Small intestine (tissue), 7 donors: ENCODE results near the gene SHROOM1. TPM values are rescaled to one million over a fixed set of nuclear protein-coding genes. Genes with fewer than 3 reads are reported as not detected.

Experiments
- DNase-seq, 2 donors: peaks; one replicate each; pipeline versions ENCODE4 v3.0.0 to v3.0.0-alpha.2; 2013
- FAIRE-seq: peaks from 2 replicates; lab custom pipeline; 2012; peaks lifted over from hg19 to GRCh38; lab: Jason Lieb, UNC
- H3K27ac ChIP-seq, 3 donors: one replicate each; pipeline ENCODE4 v1.5.1; 2013; ENCODE audit warnings: low read length in 2 of 3, mild to moderate bottlenecking in 2 of 3, control low read depth in 1 of 3, inconsistent platforms in 1 of 3, low read depth in 1 of 3, moderate library complexity in 1 of 3
- H3K27me3 ChIP-seq, 3 donors: one replicate each; pipeline ENCODE4 v1.6.1; 2013; ENCODE audit warnings: low read length in 3 of 3, inconsistent platforms in 1 of 3; ENCODE audit not compliant: control insufficient read depth in 3 of 3, insufficient read depth in 3 of 3
- H3K36me3 ChIP-seq, 3 donors: one replicate each; pipeline ENCODE4 v1.6.1; 2013; ENCODE audit warnings: low read length in 3 of 3, inconsistent platforms in 1 of 3, low read depth in 1 of 3, mild to moderate bottlenecking in 1 of 3, moderate library complexity in 1 of 3; ENCODE audit not compliant: control insufficient read depth in 3 of 3, insufficient read depth in 2 of 3
- H3K4me1 ChIP-seq, 3 donors: one replicate each; pipeline ENCODE4 v1.6.1; 2013; ENCODE audit warnings: low read length in 2 of 3, inconsistent platforms in 1 of 3, low read depth in 1 of 3, mild to moderate bottlenecking in 1 of 3, moderate library complexity in 1 of 3; ENCODE audit not compliant: control insufficient read depth in 3 of 3, insufficient read depth in 2 of 3
- H3K4me3 ChIP-seq, 3 donors: one replicate each; pipeline ENCODE4 v1.5.1; 2013; ENCODE audit warnings: low read length in 3 of 3, control low read depth in 1 of 3, inconsistent platforms in 1 of 3, low read depth in 1 of 3, mild to moderate bottlenecking in 1 of 3, moderate library complexity in 1 of 3
- H3K9me3 ChIP-seq, 2 donors: one replicate each; pipeline ENCODE4 v1.6.1; 2013; ENCODE audit warnings: low read depth in 1 of 2, low read length in 1 of 2; ENCODE audit not compliant: control insufficient read depth in 2 of 2, insufficient read depth in 1 of 2
- WGBS, 3 donors: extraction: QIAGEN DNeasy Blood & Tissue Kit; methylation state at CpG; one replicate each; pipeline ENCODE4 v1.1.7; 2013; 5-methylcytosine and 5-hydroxymethylcytosine counted together
- polyA plus RNA-seq, 4 donors: library from polyadenylated mRNA; stranded (reverse) in 3 of 4; unstranded in 1 of 4; fragments of 200-250 nt in 3 of 4; fragments of 120-200 nt in 1 of 4; gene quantifications; one replicate each; pipeline versions ENCODE4 v1.2.1 to v1.2.3, GENCODE V29; 2013
- donor health status: healthy with polysubstance abuse.
- donor health status: control.
- donor health status: control.
- donor health status: Bipolar disorder and iron deficiency.
- donor health status: healthy.

The SHROOM1 gene
- polyA plus RNA-seq, 4 donors, result 9.2 to 72.2 (median 15.0) TPM

DNA sequence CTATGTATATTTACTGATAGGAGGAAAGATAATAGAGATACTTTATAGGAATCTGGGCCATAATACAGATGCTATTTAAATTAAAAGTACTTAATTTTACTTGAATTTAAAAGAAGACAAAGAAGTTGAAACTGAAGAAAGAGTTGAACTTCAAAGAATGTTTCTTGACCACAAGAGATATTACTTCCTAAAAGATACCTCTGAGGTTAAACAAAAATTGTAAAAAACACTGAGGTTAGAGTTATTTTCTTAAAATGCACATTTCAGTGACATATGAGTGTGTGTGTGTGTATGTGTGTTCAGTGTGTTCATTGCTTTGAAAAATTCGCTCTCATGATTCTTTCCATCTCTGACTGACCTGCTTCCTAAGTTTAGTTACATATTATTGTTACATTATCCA lies 49.9 kb downstream of the SHROOM1 start:
- H3K4me3 ChIP-seq, result no peak overlapping the region
- H3K4me1 ChIP-seq, result peaks cover 0 to 11% (median 0%) of the 10 kb centered on the region in 3 donors
- DNase-seq (no peak), FAIRE-seq (no peak)
- H3K27me3 ChIP-seq, result no peaks in the 10 kb centered on the region
- H3K9me3 ChIP-seq, result no peaks in the 10 kb centered on the region
- H3K36me3 ChIP-seq, result no peaks in the 10 kb centered on the region
- H3K27ac ChIP-seq, result no peak overlapping the region
- 74 to 89% (median 75%) methylated on average over 1 of the region's 1 CpG for WGBS, 3 donors

DNA sequence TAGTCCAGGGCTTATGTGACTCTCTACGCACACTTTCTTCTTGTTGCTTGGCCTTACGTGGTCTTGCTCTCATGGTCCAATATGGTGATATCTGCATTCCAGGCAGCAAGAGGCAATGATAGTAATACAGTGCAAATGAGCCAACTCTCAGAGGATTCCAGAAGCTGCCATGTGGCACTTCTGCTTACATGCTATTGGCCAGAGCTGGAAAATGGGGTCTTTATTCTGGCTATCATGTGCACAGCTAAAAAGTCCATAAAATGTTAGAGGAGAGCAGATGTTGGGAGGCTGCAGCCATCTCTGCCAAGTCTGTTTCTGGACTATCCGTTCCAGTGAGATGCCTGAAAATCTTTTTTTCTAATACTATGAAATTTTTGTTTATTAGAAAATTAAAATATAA lies 50.5 kb downstream of the SHROOM1 start:
- no peak for FAIRE-seq
- Histone ChIP-seq H3K27me3 (no peaks in the 10 kb centered on the region), H3K36me3 (no peaks in the 10 kb centered on the region), H3K27ac (no peak overlapping the region), H3K9me3 (no peaks in the 10 kb centered on the region), H3K4me1 (peaks cover 0 to 17% (median 3%) of the 10 kb centered on the region in 3 donors), H3K4me3 (no peak overlapping the region)
- DNase-seq, result no peak
- WGBS, 3 donors, result 93 to 97% (median 93%) methylated on average over 3 of the region's 3 CpGs

- Histone ChIP-seq H3K36me3 (peaks cover 0 to 1% (median 0%) of the 10 kb centered on the region in 3 donors), H3K9me3 (no peaks in the 10 kb centered on the region), H3K27ac (no peak overlapping the region), H3K4me3 (no peak overlapping the region), H3K27me3 (no peaks in the 10 kb centered on the region), H3K4me1 (peaks cover 0 to 18% (median 3%) of the 10 kb centered on the region in 3 donors)
- WGBS, 3 donors, result 63 to 73% (median 66%) methylated on average over 5 of the region's 5 CpGs
- FAIRE-seq, result no peak
- no peak for DNase-seq
Observed at GRCh38 chr5:132778856-132779255, 51.6 kb downstream of the SHROOM1 start.

- DNase-seq, result no peak
- Histone ChIP-seq H3K4me3 (peak overlapping the region in 2 of 3 donors; percentile 86 to 95), H3K27ac (no peak overlapping the region), H3K36me3 (peaks cover 0 to 6% (median 0%) of the 10 kb centered on the region in 3 donors), H3K4me1 (peaks cover 0 to 18% (median 3%) of the 10 kb centered on the region in 3 donors), H3K27me3 (no peaks in the 10 kb centered on the region), H3K9me3 (no peaks in the 10 kb centered on the region)
- no peak for FAIRE-seq
- 45 to 50% (median 48%) methylated on average over 4 of the region's 4 CpGs for WGBS, 3 donors
Observed at GRCh38 chr5:132778129-132778528, 52.3 kb downstream of the SHROOM1 start.

DNA sequence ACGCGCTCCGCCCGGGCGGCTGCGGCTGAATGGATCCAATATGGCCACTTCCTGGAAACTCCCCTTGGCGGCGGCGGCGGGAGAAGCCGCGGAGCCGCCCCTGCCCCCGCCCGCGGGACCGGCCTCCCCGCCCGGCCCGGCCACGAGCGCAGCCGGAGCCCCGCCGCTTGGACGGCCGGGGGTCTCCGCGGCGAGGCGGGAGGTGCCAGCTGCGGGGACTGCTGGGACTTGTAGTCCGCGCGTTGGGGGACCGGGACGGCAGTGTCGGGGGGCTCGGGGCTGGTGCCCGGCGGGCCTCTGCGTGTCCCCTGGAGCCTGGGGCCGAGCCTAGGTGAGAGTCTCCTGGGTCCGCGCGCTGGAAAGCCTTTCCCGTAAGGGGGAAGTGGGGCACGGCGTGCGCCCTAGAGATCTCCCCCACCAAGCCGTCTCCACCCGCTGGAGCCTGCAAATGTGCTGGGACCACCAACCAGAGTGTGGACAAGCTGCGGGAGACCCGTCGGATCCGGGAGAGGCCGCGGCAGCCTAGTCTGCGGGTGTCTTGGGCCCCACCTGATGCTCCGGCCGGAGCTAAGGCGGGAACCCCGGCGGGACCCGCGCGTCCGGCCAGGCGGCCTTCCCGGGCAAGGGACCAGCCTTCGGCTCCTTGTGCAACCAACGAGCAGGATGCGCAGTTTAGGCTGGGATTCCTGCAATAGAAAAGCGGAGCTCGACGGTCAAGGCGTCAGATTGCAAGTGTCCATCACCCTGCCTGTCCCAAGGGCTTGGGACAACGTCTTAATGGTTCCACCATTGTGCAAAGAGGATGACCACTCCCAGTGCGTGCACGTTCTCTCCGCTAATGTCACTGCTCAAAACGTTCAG lies 53.0 kb downstream of the SHROOM1 start, which contains the start of gene SEPTIN8:
Gene SEPTIN8, minus strand, starts transcription at position 31 of the 861 bp plus-strand sequence. CDS start 102 bp downstream, outside the sequence.
- FAIRE-seq, result no peak
- H3K4me1 ChIP-seq, result peaks cover 0 to 18% (median 3%) of the 10 kb centered on the region in 3 donors
- peak within 1 kb of the TSS; percentile 32 to 61 (median 59) for H3K27ac ChIP-seq
- DNase-seq, result peak; percentile 51 to 80
- no peaks in the 10 kb centered on the region for H3K9me3 ChIP-seq
- 2 to 4% (median 2%) methylated on average over 61 to 82 of the region's 82 CpGs for WGBS, 3 donors
- H3K4me3 ChIP-seq, result peak within 1 kb of the TSS; percentile 83 to 95 (median 86)
- no peaks in the 10 kb centered on the region for H3K27me3 ChIP-seq
- H3K36me3 ChIP-seq, result peaks cover 0 to 13% (median 0%) of the 10 kb centered on the region in 3 donors

- no peak for FAIRE-seq
- Histone ChIP-seq H3K36me3 (peaks cover 0 to 14% (median 0%) of the 10 kb centered on the region in 3 donors), H3K4me3 (peak overlapping the region; percentile 83 to 95 (median 86)), H3K27ac (peak overlapping the region in 2 of 3 donors; percentile 37 to 47), H3K27me3 (no peaks in the 10 kb centered on the region), H3K9me3 (no peaks in the 10 kb centered on the region), H3K4me1 (peaks cover 0 to 18% (median 3%) of the 10 kb centered on the region in 3 donors)
- WGBS, 3 donors, result 0 to 1% (median 1%) methylated on average over 23 to 40 of the region's 40 CpGs
- DNase-seq, result no peak
Observed at GRCh38 chr5:132776938-132777208, 53.6 kb downstream of the SHROOM1 start.

GRCh38 chr5:132776131-132776937 lies 54.1 kb downstream of the SHROOM1 start:
- FAIRE-seq (no peak), DNase-seq (peak; percentile 50 to 62)
- H3K4me1 ChIP-seq, result peaks cover 0 to 18% (median 3%) of the 10 kb centered on the region in 3 donors
- H3K27me3 ChIP-seq, result no peaks in the 10 kb centered on the region
- WGBS, 3 donors, result 5 to 14% (median 7%) methylated on average over 27 to 39 of the region's 39 CpGs
- no peaks in the 10 kb centered on the region for H3K9me3 ChIP-seq
- H3K36me3 ChIP-seq, result peaks cover 0 to 17% (median 0%) of the 10 kb centered on the region in 3 donors
- H3K27ac ChIP-seq, result peak overlapping the region; percentile 32 to 47 (median 37)
- peak overlapping the region; percentile 83 to 95 (median 83) for H3K4me3 ChIP-seq

DNA sequence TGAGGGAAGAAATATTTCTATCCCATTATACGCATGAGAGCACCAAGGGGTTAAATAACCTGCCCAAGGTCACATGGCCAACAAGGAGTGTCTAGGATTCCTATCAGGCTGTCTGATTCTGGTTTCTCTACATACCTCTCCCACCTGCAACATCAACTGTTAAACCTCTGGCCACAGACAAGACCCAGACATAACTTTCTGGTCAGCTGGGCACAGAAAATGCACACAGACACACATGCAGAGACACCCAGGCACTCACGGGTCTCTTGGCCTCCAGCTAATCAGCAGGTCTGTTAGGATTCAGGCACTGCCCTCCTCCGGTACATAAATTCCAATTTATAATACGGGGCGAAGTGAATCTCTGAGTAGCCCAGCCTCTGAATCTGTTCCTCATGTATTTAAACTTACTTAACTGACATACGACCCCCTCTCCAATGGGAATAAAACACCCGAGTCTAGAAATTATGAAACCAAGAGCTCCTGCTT lies 54.9 kb downstream of the SHROOM1 start:
- H3K27me3 ChIP-seq, result no peaks in the 10 kb centered on the region
- no peaks in the 10 kb centered on the region for H3K9me3 ChIP-seq
- no peak overlapping the region for H3K27ac ChIP-seq
- peaks cover 0 to 20% (median 0%) of the 10 kb centered on the region in 3 donors for H3K36me3 ChIP-seq
- H3K4me3 ChIP-seq, result peak overlapping the region in 2 of 3 donors; percentile 83 to 95
- no peak for FAIRE-seq
- DNase-seq, result peak; percentile 36 to 41
- WGBS, 3 donors, result 25 to 42% (median 26%) methylated on average over 7 of the region's 7 CpGs
- peaks cover 0 to 18% (median 3%) of the 10 kb centered on the region in 3 donors for H3K4me1 ChIP-seq
